ENCODE results near the gene IRF5. TPM values are rescaled to one million over a fixed set of nuclear protein-coding genes. Genes with fewer than 3 reads are reported as not detected.

The IRF5 gene
- total RNA-seq, 1 experiment from 2014 or later = 13.4 TPM

DNA sequence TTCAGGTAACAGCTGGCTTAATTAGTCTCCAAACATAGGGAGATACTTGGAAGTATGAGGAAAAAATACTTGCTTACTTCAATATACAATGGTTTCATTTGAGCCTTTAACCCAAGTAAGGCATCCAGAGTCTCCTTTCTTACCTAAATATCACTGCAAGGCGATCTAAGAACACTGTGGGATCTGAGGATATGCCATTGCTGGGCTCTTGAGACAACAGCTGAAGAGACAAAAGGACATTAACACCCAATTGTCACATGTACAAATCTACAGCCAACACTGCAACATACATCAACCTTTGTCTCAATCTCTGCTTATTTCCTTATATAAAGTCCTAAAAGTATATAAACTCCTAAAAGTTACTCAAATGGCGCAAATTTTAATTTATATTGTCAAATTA, 44.4 kb downstream of the IRF5 start:
- H3K27me3 Mint-ChIP-seq (ENCODE audit: unreplicated experiment) = no peaks in the 10 kb centered on the region
- intact Hi-C loops (cut with micrococcal nuclease; ENCODE audit: unreplicated experiment) = no loop called here
- no peaks in the 10 kb centered on the region for H3K9me3 Mint-ChIP-seq (ENCODE audit: low read depth, unreplicated experiment)
- no peak overlapping the region for H3K27ac Mint-ChIP-seq (ENCODE audit: unreplicated experiment)
- DNase-seq = no peak
- TF ChIP-seq, protein P1, sequence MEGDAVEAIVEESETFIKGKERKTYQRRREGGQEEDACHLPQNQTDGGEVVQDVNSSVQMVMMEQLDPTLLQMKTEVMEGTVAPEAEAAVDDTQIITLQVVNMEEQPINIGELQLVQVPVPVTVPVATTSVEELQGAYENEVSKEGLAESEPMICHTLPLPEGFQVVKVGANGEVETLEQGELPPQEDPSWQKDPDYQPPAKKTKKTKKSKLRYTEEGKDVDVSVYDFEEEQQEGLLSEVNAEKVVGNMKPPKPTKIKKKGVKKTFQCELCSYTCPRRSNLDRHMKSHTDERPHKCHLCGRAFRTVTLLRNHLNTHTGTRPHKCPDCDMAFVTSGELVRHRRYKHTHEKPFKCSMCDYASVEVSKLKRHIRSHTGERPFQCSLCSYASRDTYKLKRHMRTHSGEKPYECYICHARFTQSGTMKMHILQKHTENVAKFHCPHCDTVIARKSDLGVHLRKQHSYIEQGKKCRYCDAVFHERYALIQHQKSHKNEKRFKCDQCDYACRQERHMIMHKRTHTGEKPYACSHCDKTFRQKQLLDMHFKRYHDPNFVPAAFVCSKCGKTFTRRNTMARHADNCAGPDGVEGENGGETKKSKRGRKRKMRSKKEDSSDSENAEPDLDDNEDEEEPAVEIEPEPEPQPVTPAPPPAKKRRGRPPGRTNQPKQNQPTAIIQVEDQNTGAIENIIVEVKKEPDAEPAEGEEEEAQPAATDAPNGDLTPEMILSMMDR (IDR thresholded peaks at IDR 0.05; ENCODE audit: unreplicated experiment) = no peak
- no TSS peak for BruUV-seq (replicated peaks)
- no peak overlapping the region for H3K4me3 Mint-ChIP-seq (ENCODE audit: low read depth, unreplicated experiment)
- peaks cover 43% of the 10 kb centered on the region for H3K36me3 Mint-ChIP-seq (ENCODE audit: insufficient read depth, unreplicated experiment)
- CTCF ChIA-PET = no interaction called here
- H3K4me1 Mint-ChIP-seq (ENCODE audit: low read depth, unreplicated experiment) = no peaks in the 10 kb centered on the region

DNA sequence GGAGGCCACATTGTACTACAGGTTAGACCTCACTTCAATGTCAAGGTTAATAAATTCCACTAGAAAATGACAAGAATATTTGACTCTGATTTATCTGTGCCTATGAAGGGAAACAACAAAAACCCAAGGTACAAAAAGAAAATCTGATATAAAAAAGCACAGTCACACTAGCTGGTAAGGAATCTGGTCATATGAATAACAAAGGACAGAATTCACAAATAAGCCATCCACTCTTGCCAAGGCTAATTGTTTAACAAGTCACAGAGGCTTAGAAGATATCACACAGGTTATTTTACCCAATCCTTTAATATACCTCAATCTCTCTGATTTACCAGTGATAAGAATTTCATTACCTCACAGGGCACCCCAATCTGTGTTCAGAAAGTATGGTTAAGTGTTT, 47.9 kb downstream of the IRF5 start:
- CTCF ChIA-PET = no interaction called here
- peaks cover 24% of the 10 kb centered on the region for H3K36me3 Mint-ChIP-seq (ENCODE audit: insufficient read depth, unreplicated experiment)
- H3K27me3 Mint-ChIP-seq (ENCODE audit: unreplicated experiment) = no peaks in the 10 kb centered on the region
- intact Hi-C loops (cut with micrococcal nuclease; ENCODE audit: unreplicated experiment) = no loop called here
- H3K27ac Mint-ChIP-seq (ENCODE audit: unreplicated experiment) = no peak overlapping the region
- no peak for DNase-seq
- TF ChIP-seq, protein P1 (IDR thresholded peaks at IDR 0.05; ENCODE audit: unreplicated experiment) = no peak
- H3K9me3 Mint-ChIP-seq (ENCODE audit: low read depth, unreplicated experiment) = no peaks in the 10 kb centered on the region
- no TSS peak for BruUV-seq (replicated peaks)
- H3K4me3 Mint-ChIP-seq (ENCODE audit: low read depth, unreplicated experiment) = no peak overlapping the region
- no peaks in the 10 kb centered on the region for H3K4me1 Mint-ChIP-seq (ENCODE audit: low read depth, unreplicated experiment)

DNA sequence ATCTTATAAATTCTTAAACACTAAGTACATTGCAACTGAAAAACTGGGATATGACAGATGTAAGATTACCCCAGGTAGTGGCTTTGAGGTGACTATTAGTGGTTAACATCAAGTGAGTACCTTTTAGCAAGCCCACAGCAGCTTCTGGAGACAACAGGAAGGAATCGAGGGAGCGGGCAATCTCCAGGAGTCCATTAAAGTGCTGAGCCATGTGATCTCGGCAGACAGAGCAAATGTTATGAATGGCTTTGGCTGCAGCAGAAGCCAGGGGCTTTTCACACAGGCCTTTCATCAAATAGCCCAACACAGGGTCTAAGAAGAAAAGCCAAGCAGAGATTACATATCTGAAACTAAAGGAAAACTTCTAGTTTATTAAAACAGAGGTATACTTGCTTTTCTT, 48.9 kb downstream of the IRF5 start:
- Mint-ChIP-seq H3K27me3 (ENCODE audit: unreplicated experiment) (no peaks in the 10 kb centered on the region), H3K36me3 (ENCODE audit: insufficient read depth, unreplicated experiment) (peaks cover 23% of the 10 kb centered on the region), H3K9me3 (ENCODE audit: low read depth, unreplicated experiment) (no peaks in the 10 kb centered on the region), H3K27ac (ENCODE audit: unreplicated experiment) (no peak overlapping the region), H3K4me3 (ENCODE audit: low read depth, unreplicated experiment) (no peak overlapping the region), H3K4me1 (ENCODE audit: low read depth, unreplicated experiment) (no peaks in the 10 kb centered on the region)
- DNase-seq = no peak
- CTCF ChIA-PET = no interaction called here
- TF ChIP-seq, protein P1 (IDR thresholded peaks at IDR 0.05; ENCODE audit: unreplicated experiment) = no peak
- BruUV-seq (replicated peaks) = no TSS peak
- intact Hi-C loops (cut with micrococcal nuclease; ENCODE audit: unreplicated experiment) = no loop called here

DNA sequence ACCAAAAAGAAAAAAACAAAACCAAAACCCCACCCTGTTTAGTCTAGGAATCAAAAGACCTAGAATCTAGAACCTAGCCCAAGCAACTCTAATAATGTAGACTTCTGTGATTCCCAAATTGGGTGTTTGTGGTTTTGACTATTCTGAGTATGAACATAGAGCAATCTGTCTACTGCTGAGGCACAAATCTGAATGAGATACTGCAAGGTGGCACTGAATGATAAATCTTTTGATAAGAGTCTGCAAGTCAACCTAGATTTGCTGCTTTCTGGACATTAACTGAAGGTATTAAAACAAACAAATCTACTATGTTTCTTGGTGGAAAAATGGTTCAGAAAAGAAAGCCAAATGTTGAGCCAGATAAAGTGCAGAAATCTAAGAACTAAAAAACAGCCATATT, 50.6 kb downstream of the IRF5 start:
- no peak for DNase-seq
- H3K27me3 Mint-ChIP-seq (ENCODE audit: unreplicated experiment) = no peaks in the 10 kb centered on the region
- no peaks in the 10 kb centered on the region for H3K4me1 Mint-ChIP-seq (ENCODE audit: low read depth, unreplicated experiment)
- no peak overlapping the region for H3K4me3 Mint-ChIP-seq (ENCODE audit: low read depth, unreplicated experiment)
- H3K9me3 Mint-ChIP-seq (ENCODE audit: low read depth, unreplicated experiment) = no peaks in the 10 kb centered on the region
- H3K36me3 Mint-ChIP-seq (ENCODE audit: insufficient read depth, unreplicated experiment) = peaks cover 15% of the 10 kb centered on the region
- intact Hi-C loops (cut with micrococcal nuclease; ENCODE audit: unreplicated experiment) = no loop called here
- BruUV-seq (replicated peaks) = no TSS peak
- no peak overlapping the region for H3K27ac Mint-ChIP-seq (ENCODE audit: unreplicated experiment)
- CTCF ChIA-PET = no interaction called here
- TF ChIP-seq, protein P1 (IDR thresholded peaks at IDR 0.05; ENCODE audit: unreplicated experiment) = no peak

DNA sequence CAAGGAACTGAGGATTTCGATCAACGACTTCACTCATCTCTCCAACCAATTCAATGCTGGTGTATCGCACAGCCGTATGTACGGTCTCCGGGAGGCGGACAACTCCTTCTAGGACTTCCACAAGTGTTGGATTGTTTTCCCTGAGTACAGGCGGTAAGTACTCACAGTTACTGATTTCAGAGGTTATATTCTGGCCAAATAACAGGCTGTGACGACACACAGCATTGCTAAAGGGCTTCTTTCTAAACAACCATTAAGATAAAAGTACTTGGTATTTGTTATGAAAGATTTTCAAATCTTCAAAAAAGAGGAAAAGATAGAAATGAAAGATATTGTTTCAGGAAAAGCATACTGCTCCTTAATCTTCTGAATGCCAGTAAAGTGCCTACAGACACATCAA, 52.2 kb downstream of the IRF5 start:
- TF ChIP-seq, protein P1 (IDR thresholded peaks at IDR 0.05; ENCODE audit: unreplicated experiment) = no peak
- CTCF ChIA-PET = no interaction called here
- no peaks in the 10 kb centered on the region for H3K27me3 Mint-ChIP-seq (ENCODE audit: unreplicated experiment)

More for the DNA sequence above, 52.2 kb downstream of the IRF5 start:
- Mint-ChIP-seq H3K4me1 (ENCODE audit: low read depth, unreplicated experiment) (no peaks in the 10 kb centered on the region), H3K27ac (ENCODE audit: unreplicated experiment) (no peak overlapping the region), H3K36me3 (ENCODE audit: insufficient read depth, unreplicated experiment) (peaks cover 12% of the 10 kb centered on the region), H3K9me3 (ENCODE audit: low read depth, unreplicated experiment) (no peaks in the 10 kb centered on the region), H3K4me3 (ENCODE audit: low read depth, unreplicated experiment) (no peak overlapping the region)
- no TSS peak for BruUV-seq (replicated peaks)
- no peak for DNase-seq
- intact Hi-C loops (cut with micrococcal nuclease; ENCODE audit: unreplicated experiment) = no loop called here

Data from Calu3 (cell line).